ENCODE results near the gene VPS18.
"Not testable (repeated sequence)": the region's sequence is repeated elsewhere in the genome, so short reads cannot be mapped to it uniquely, and the experiment has no call there.

The VPS18 gene

GRCh38 chr15:40893733-40894680 is at the start of gene VPS18:
TSS of gene VPS18 (plus strand) at chr15:40894450. CDS start at chr15:40894769, 319 bp downstream.
- peak; percentile 99 for DNase-seq (ENCODE audit: low spot score)

- peak; percentile 67 for DNase-seq (ENCODE audit: low spot score)
Observed at GRCh38 chr15:40844696-40845030, 49.6 kb upstream of the VPS18 start.

- no peak for DNase-seq (ENCODE audit: low spot score)
Observed at GRCh38 chr15:40845036-40845435, 49.2 kb upstream of the VPS18 start.

GRCh38 chr15:40845511-40846284 is 48.6 kb upstream of the VPS18 start:
- DNase-seq (ENCODE audit: low spot score) = no peak

GRCh38 chr15:40846841-40847222 is 47.4 kb upstream of the VPS18 start:
- DNase-seq (ENCODE audit: low spot score) = no peak

- DNase-seq (ENCODE audit: low spot score) = peak; percentile 72
Observed at GRCh38 chr15:40847223-40847961, 46.9 kb upstream of the VPS18 start.

GRCh38 chr15:40850576-40851112 is 43.6 kb upstream of the VPS18 start:
- no peak for DNase-seq (ENCODE audit: low spot score)

GRCh38 chr15:40852529-40852928 is 41.7 kb upstream of the VPS18 start:
- DNase-seq (ENCODE audit: low spot score) = no peak

GRCh38 chr15:40853241-40853890 is 40.9 kb upstream of the VPS18 start:
- no peak for DNase-seq (ENCODE audit: low spot score)

- DNase-seq (ENCODE audit: low spot score) = no peak
Observed at GRCh38 chr15:40854161-40854560, 40.1 kb upstream of the VPS18 start.

GRCh38 chr15:40855706-40856234 is 38.5 kb upstream of the VPS18 start:
- DNase-seq (ENCODE audit: low spot score) = no peak

GRCh38 chr15:40856746-40857145 is 37.5 kb upstream of the VPS18 start:
- DNase-seq (ENCODE audit: low spot score) = no peak

GRCh38 chr15:40857601-40858341 is 36.5 kb upstream of the VPS18 start:
- peak; percentile 91 for DNase-seq (ENCODE audit: low spot score)

GRCh38 chr15:40858706-40859105 is 35.5 kb upstream of the VPS18 start:
- no peak for DNase-seq (ENCODE audit: low spot score)

GRCh38 chr15:40859206-40859851 is 34.9 kb upstream of the VPS18 start:
- DNase-seq (ENCODE audit: low spot score) = peak; percentile 92

GRCh38 chr15:40861147-40861546 is 33.1 kb upstream of the VPS18 start:
- not testable (repeated sequence) for DNase-seq (ENCODE audit: low spot score)

- no peak for DNase-seq (ENCODE audit: low spot score)
Observed at GRCh38 chr15:40863660-40864270, 30.5 kb upstream of the VPS18 start.

GRCh38 chr15:40867199-40867598 is 27.1 kb upstream of the VPS18 start:
- DNase-seq (ENCODE audit: low spot score) = no peak

GRCh38 chr15:40869686-40870085 is 24.6 kb upstream of the VPS18 start:
- DNase-seq (ENCODE audit: low spot score) = no peak

GRCh38 chr15:40870716-40871115 is 23.5 kb upstream of the VPS18 start:
- no peak for DNase-seq (ENCODE audit: low spot score)

Data from ecto neural progenitor cell (in vitro differentiated cells).